ENCODE measurements around the gene LCN12. TPM values are rescaled to one million over a fixed set of nuclear protein-coding genes. Genes with fewer than 3 reads are reported as not detected.
A peak's percentile ranks its signal among the peaks of the same experiment; 100 is the strongest.
"Not testable (repeated sequence)": the region's sequence is repeated elsewhere in the genome, so short reads cannot be mapped to it uniquely, and the experiment has no call there.

Gene LCN12
- total and polyA plus RNA-seq, 3 donors from 2014 or later: 11.5 to 27.8 (median 27.1) TPM

DNA sequence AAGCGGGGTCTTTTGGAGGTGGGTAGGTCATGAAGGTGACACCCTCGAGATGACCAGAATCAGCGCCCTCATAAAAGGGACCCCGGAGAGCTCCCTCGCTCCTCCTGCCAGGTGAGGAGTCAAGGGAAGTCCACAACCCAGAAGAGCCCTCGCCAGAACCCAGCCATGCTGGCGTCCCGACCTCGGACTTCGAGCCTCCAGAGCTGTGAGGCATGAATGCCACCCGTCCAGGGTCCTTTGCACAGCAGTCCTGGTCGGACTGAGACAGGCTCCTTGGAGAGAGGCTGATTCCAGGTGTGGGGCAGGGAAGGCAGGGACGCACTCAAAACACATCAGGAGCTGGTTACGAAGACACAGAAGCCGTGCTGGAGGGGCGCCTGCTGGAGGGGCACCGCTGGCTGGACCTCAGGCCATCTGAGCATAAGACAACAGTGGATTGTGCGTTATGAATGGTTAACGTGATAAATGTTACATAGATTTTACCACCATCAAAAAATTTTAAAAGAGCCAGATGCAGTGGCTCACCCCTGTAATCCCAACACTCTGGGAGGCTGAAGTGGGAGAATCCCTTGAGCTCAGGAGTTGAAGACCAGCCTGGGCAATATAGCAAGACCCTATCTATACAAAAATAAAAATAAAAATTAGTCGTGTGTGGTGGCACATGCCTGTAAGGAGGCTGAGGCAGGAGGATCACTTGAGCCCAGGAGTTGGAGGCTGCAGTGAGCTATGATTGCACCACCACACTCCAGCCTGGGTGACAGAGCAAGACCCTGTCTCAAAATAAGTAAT is 50.0 kb downstream of the LCN12 start:
- TF ChIP-seq POLR2A (IDR thresholded peaks at IDR 0.05): no peak
- TF ChIP-seq, protein P1, sequence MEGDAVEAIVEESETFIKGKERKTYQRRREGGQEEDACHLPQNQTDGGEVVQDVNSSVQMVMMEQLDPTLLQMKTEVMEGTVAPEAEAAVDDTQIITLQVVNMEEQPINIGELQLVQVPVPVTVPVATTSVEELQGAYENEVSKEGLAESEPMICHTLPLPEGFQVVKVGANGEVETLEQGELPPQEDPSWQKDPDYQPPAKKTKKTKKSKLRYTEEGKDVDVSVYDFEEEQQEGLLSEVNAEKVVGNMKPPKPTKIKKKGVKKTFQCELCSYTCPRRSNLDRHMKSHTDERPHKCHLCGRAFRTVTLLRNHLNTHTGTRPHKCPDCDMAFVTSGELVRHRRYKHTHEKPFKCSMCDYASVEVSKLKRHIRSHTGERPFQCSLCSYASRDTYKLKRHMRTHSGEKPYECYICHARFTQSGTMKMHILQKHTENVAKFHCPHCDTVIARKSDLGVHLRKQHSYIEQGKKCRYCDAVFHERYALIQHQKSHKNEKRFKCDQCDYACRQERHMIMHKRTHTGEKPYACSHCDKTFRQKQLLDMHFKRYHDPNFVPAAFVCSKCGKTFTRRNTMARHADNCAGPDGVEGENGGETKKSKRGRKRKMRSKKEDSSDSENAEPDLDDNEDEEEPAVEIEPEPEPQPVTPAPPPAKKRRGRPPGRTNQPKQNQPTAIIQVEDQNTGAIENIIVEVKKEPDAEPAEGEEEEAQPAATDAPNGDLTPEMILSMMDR (IDR thresholded peaks at IDR 0.05): no peak
- Histone ChIP-seq H3K36me3 (ENCODE audit: low read depth, missing control alignments) (no peaks in the 10 kb centered on the region), H3K27me3 (no peaks in the 10 kb centered on the region), H3K4me1 (peaks cover 12% of the 10 kb centered on the region), H3K9me3 (no peaks in the 10 kb centered on the region), H3K27ac (no peak overlapping the region), H3K4me3 (no peak overlapping the region)
- intact Hi-C loops (cut with DNase I; ENCODE audit: low total_unique reads): no loop called here
- DNase-seq: no peak
- 85 to 88% methylated on average over 19 to 20 of the region's 20 CpGs for WGBS, 2 donors

- Histone ChIP-seq H3K4me3 (no peak overlapping the region), H3K27me3 (no peaks in the 10 kb centered on the region), H3K36me3 (ENCODE audit: low read depth, missing control alignments) (no peaks in the 10 kb centered on the region), H3K4me1 (peaks cover 18% of the 10 kb centered on the region), H3K9me3 (no peaks in the 10 kb centered on the region), H3K27ac (no peak overlapping the region)
- intact Hi-C loops (cut with DNase I; ENCODE audit: low total_unique reads): no loop called here
- WGBS, 2 donors: 85 to 94% methylated on average over 9 to 10 of the region's 10 CpGs
- no peak for DNase-seq
- TF ChIP-seq POLR2A (IDR thresholded peaks at IDR 0.05): no peak
- TF ChIP-seq, protein P1 (IDR thresholded peaks at IDR 0.05): no peak
Measured at GRCh38 chr9:137002646-137003041, 50.6 kb downstream of the LCN12 start.

- H3K27me3 ChIP-seq; H3K9me3 ChIP-seq; intact Hi-C loops (cut with DNase I; ENCODE audit: low total_unique reads); H3K27ac ChIP-seq; DNase-seq; H3K36me3 ChIP-seq (ENCODE audit: low read depth, missing control alignments); H3K4me3 ChIP-seq: not testable (repeated sequence)
- 56 to 64% methylated on average over 17 of the region's 17 CpGs for WGBS, 2 donors
- peaks cover 22% of the 10 kb centered on the region for H3K4me1 ChIP-seq
- TF ChIP-seq, protein P1 (IDR thresholded peaks at IDR 0.05): peak in 2 of 3 experiments; percentile 34 to 53
Measured at GRCh38 chr9:137004285-137004684, 52.2 kb downstream of the LCN12 start.

Other genes starting within 250 kb of the LCN12 start
Only the 30 nearest of the 33 such genes appear.
- 10 to 100 TPM in 1 of 2 donors, 1 to 10 TPM in 1; 8.3 to 11.7 TPM for gene LCN10, start 209.3 kb upstream of the LCN12 start, total RNA-seq
- 8.7 TPM for gene LCN10, start 209.3 kb upstream of the LCN12 start, polyA plus RNA-seq (ENCODE audit: insufficient read depth, low read depth, low replicate concordance)
- gene LCN6, start 203.7 kb upstream of the LCN12 start, total RNA-seq: 10 to 100 TPM; 11.3 to 19.1 TPM
- 7.8 TPM for gene LCN6, start 203.7 kb upstream of the LCN12 start, polyA plus RNA-seq (ENCODE audit: insufficient read depth, low read depth, low replicate concordance)
- not detected for gene LCN8, start 194.0 kb upstream of the LCN12 start, total RNA-seq
- 2.0 TPM for gene LCN8, start 194.0 kb upstream of the LCN12 start, polyA plus RNA-seq (ENCODE audit: insufficient read depth, low read depth, low replicate concordance)
- gene LCN15, start 187.8 kb upstream of the LCN12 start, total RNA-seq: under 1 TPM in 1 of 2 donors, not detected in 1; 0.68 TPM
- gene LCN15, start 187.8 kb upstream of the LCN12 start, polyA plus RNA-seq (ENCODE audit: insufficient read depth, low read depth, low replicate concordance): 0.41 TPM
- gene TMEM141, start 160.9 kb upstream of the LCN12 start, total RNA-seq: 100 to 1,000 TPM; 108 to 127 TPM
- 80.4 TPM for gene TMEM141, start 160.9 kb upstream of the LCN12 start, polyA plus RNA-seq (ENCODE audit: insufficient read depth, low read depth, low replicate concordance)
- gene CCDC183, start 155.9 kb upstream of the LCN12 start, total RNA-seq: 10 to 100 TPM; 41.1 to 59.8 TPM
- gene CCDC183, start 155.9 kb upstream of the LCN12 start, polyA plus RNA-seq (ENCODE audit: insufficient read depth, low read depth, low replicate concordance): 37.8 TPM
- gene RABL6, start 144.3 kb upstream of the LCN12 start, total RNA-seq: 100 to 1,000 TPM in 1 of 2 donors, 10 to 100 TPM in 1; 95.1 to 103 TPM
- gene RABL6, start 144.3 kb upstream of the LCN12 start, polyA plus RNA-seq (ENCODE audit: insufficient read depth, low read depth, low replicate concordance): 69.1 TPM
- gene AJM1, start 109.8 kb upstream of the LCN12 start, total RNA-seq: 10 to 100 TPM; 13.1 to 24.6 TPM
- 4.0 TPM for gene AJM1, start 109.8 kb upstream of the LCN12 start, polyA plus RNA-seq (ENCODE audit: insufficient read depth, low read depth, low replicate concordance)
- gene PHPT1, start 102.9 kb upstream of the LCN12 start, total RNA-seq: 100 to 1,000 TPM; 134 to 146 TPM
- gene PHPT1, start 102.9 kb upstream of the LCN12 start, polyA plus RNA-seq (ENCODE audit: insufficient read depth, low read depth, low replicate concordance): 146 TPM
- 10 to 100 TPM; 18.3 to 21.9 TPM for gene MAMDC4, start 99.9 kb upstream of the LCN12 start, total RNA-seq
- gene MAMDC4, start 99.9 kb upstream of the LCN12 start, polyA plus RNA-seq (ENCODE audit: insufficient read depth, low read depth, low replicate concordance): 8.1 TPM
- gene EDF1, start 86.0 kb upstream of the LCN12 start, total RNA-seq: 100 to 1,000 TPM; 278 to 330 TPM
- gene EDF1, start 86.0 kb upstream of the LCN12 start, polyA plus RNA-seq (ENCODE audit: insufficient read depth, low read depth, low replicate concordance): 368 TPM
- gene TRAF2, start 65.8 kb upstream of the LCN12 start, total RNA-seq: 10 to 100 TPM; 23.7 to 32.9 TPM
- gene TRAF2, start 65.8 kb upstream of the LCN12 start, polyA plus RNA-seq (ENCODE audit: insufficient read depth, low read depth, low replicate concordance): 21.9 TPM
- gene FBXW5, start 7.5 kb upstream of the LCN12 start, total RNA-seq: 100 to 1,000 TPM; 509 to 749 TPM
- 452 TPM for gene FBXW5, start 7.5 kb upstream of the LCN12 start, polyA plus RNA-seq (ENCODE audit: insufficient read depth, low read depth, low replicate concordance)
- gene C8G, start 7.0 kb upstream of the LCN12 start, total RNA-seq: 1 to 10 TPM; 4.6 to 4.9 TPM
- 4.6 TPM for gene C8G, start 7.0 kb upstream of the LCN12 start, polyA plus RNA-seq (ENCODE audit: insufficient read depth, low read depth, low replicate concordance)
- gene PTGDS, start 25.2 kb downstream of the LCN12 start, total RNA-seq: 1,000 to 10,000 TPM; 5,554 to 5,948 TPM
- gene PTGDS, start 25.2 kb downstream of the LCN12 start, polyA plus RNA-seq (ENCODE audit: insufficient read depth, low read depth, low replicate concordance): 4,976 TPM
- 100 to 1,000 TPM in 1 of 2 donors, 10 to 100 TPM in 1; 59.3 to 131 TPM for gene LCNL1, start 30.7 kb downstream of the LCN12 start, total RNA-seq
- gene LCNL1, start 30.7 kb downstream of the LCN12 start, polyA plus RNA-seq (ENCODE audit: insufficient read depth, low read depth, low replicate concordance): 17.5 TPM
- gene PAXX, start 40.1 kb downstream of the LCN12 start, total RNA-seq: 10 to 100 TPM; 47.8 to 56.6 TPM
- gene PAXX, start 40.1 kb downstream of the LCN12 start, polyA plus RNA-seq (ENCODE audit: insufficient read depth, low read depth, low replicate concordance): 25.9 TPM
- 1 to 10 TPM; 1.8 to 1.9 TPM for gene CLIC3, start 44.3 kb downstream of the LCN12 start, total RNA-seq
- 2.8 TPM for gene CLIC3, start 44.3 kb downstream of the LCN12 start, polyA plus RNA-seq (ENCODE audit: insufficient read depth, low read depth, low replicate concordance)
- gene ABCA2, start 76.0 kb downstream of the LCN12 start, total RNA-seq: 10 to 100 TPM; 56.0 to 65.5 TPM
- gene ABCA2, start 76.0 kb downstream of the LCN12 start, polyA plus RNA-seq (ENCODE audit: insufficient read depth, low read depth, low replicate concordance): 33.6 TPM
- gene FUT7, start 79.8 kb downstream of the LCN12 start, total RNA-seq: under 1 TPM; 0.06 to 0.24 TPM
- 0.24 TPM for gene FUT7, start 79.8 kb downstream of the LCN12 start, polyA plus RNA-seq (ENCODE audit: insufficient read depth, low read depth, low replicate concordance)
- 100 to 1,000 TPM in 1 of 2 donors, 10 to 100 TPM in 1; 75.9 to 103 TPM for gene NPDC1, start 93.9 kb downstream of the LCN12 start, total RNA-seq
- 47.7 TPM for gene NPDC1, start 93.9 kb downstream of the LCN12 start, polyA plus RNA-seq (ENCODE audit: insufficient read depth, low read depth, low replicate concordance)
- gene ENTPD2, start 101.8 kb downstream of the LCN12 start, total RNA-seq: 1 to 10 TPM; 5.7 to 9.6 TPM
- 8.5 TPM for gene ENTPD2, start 101.8 kb downstream of the LCN12 start, polyA plus RNA-seq (ENCODE audit: insufficient read depth, low read depth, low replicate concordance)
- 1 to 10 TPM; 1.4 to 1.7 TPM for gene SAPCD2, start 118.3 kb downstream of the LCN12 start, total RNA-seq
- 0.78 TPM for gene SAPCD2, start 118.3 kb downstream of the LCN12 start, polyA plus RNA-seq (ENCODE audit: insufficient read depth, low read depth, low replicate concordance)
- gene UAP1L1, start 125.2 kb downstream of the LCN12 start, total RNA-seq: 10 to 100 TPM in 1 of 2 donors, 1 to 10 TPM in 1; 7.2 to 10.1 TPM
- 6.9 TPM for gene UAP1L1, start 125.2 kb downstream of the LCN12 start, polyA plus RNA-seq (ENCODE audit: insufficient read depth, low read depth, low replicate concordance)
- gene MAN1B1, start 134.7 kb downstream of the LCN12 start, total RNA-seq: 100 to 1,000 TPM; 122 to 124 TPM
- gene MAN1B1, start 134.7 kb downstream of the LCN12 start, polyA plus RNA-seq (ENCODE audit: insufficient read depth, low read depth, low replicate concordance): 62.2 TPM
- gene DPP7, start 162.5 kb downstream of the LCN12 start, total RNA-seq: 100 to 1,000 TPM; 207 to 215 TPM
- gene DPP7, start 162.5 kb downstream of the LCN12 start, polyA plus RNA-seq (ENCODE audit: insufficient read depth, low read depth, low replicate concordance): 242 TPM
- gene GRIN1, start 186.9 kb downstream of the LCN12 start, total RNA-seq: 1 to 10 TPM; 1.5 to 3.8 TPM
- gene GRIN1, start 186.9 kb downstream of the LCN12 start, polyA plus RNA-seq (ENCODE audit: insufficient read depth, low read depth, low replicate concordance): 0.79 TPM
- 1 to 10 TPM; 2.4 to 5.1 TPM for gene LRRC26, start 217.8 kb downstream of the LCN12 start, total RNA-seq
- not detected for gene LRRC26, start 217.8 kb downstream of the LCN12 start, polyA plus RNA-seq (ENCODE audit: insufficient read depth, low read depth, low replicate concordance)
- gene TMEM210, start 219.8 kb downstream of the LCN12 start, total RNA-seq: 10 to 100 TPM; 19.8 to 37.9 TPM
- 83.2 TPM for gene TMEM210, start 219.8 kb downstream of the LCN12 start, polyA plus RNA-seq (ENCODE audit: insufficient read depth, low read depth, low replicate concordance)
- gene ANAPC2, start 236.3 kb downstream of the LCN12 start, total RNA-seq: 10 to 100 TPM; 91.0 to 98.5 TPM
- 80.6 TPM for gene ANAPC2, start 236.3 kb downstream of the LCN12 start, polyA plus RNA-seq (ENCODE audit: insufficient read depth, low read depth, low replicate concordance)